Gastrocnemius medialis (tissue), 4 donors: Measurements from ENCODE around the gene GSTM4. TPM values are rescaled to one million over a fixed set of nuclear protein-coding genes. Genes with fewer than 3 reads are reported as not detected.

Experiments
- ATAC-seq, 2 donors: fragments of 150-250 bp; one replicate each; pipeline ENCODE4 v1.9.1; 2016
- DNase-seq, 2 donors: peaks; one replicate each; pipeline ENCODE4 v3.0.0-alpha.2; 2019
- H3K27ac ChIP-seq, 4 donors: fragments of 200-600 bp; sonication (generic); 1 replicate in 1 of 4; 2 replicates in 3 of 4; pipeline ENCODE4 v1.5.1; 2016 to 2018; ENCODE audit warnings: mild to moderate bottlenecking in 2 of 4, moderate library complexity in 1 of 4
- H3K27me3 ChIP-seq, 3 donors: fragments of 200-600 bp; sonication (generic) in 2 of 3; 1 replicate in 1 of 3; 2 replicates in 2 of 3; pipeline versions ENCODE4 v1.5.1 to v1.6.0; 2016 to 2019; ENCODE audit warnings: mild to moderate bottlenecking in 1 of 3, moderate library complexity in 1 of 3
- H3K36me3 ChIP-seq, 2 donors: fragments of 200-600 bp; sonication (generic) in 1 of 2; one replicate each; pipeline ENCODE4 v1.5.1; 2017 to 2018
- H3K4me1 ChIP-seq, 2 donors: fragments of 200-600 bp; sonication (generic) in 1 of 2; one replicate each; pipeline ENCODE4 v1.5.1; 2016 to 2017; ENCODE audit warnings: mild to moderate bottlenecking in 2 of 2
- H3K4me3 ChIP-seq, 4 donors: fragments of 200-600 bp; sonication (generic) in 3 of 4; 1 replicate in 1 of 4; 2 replicates in 3 of 4; pipeline ENCODE4 v1.5.1; 2016 to 2019; ENCODE audit warnings: mild to moderate bottlenecking in 2 of 4
- H3K9me3 ChIP-seq, 3 donors: fragments of 200-600 bp; sonication (generic) in 2 of 3; 1 replicate in 1 of 3; 2 replicates in 2 of 3; pipeline ENCODE4 v1.5.1; 2016 to 2019
- CTCF ChIP-seq, 5 experiments: fragments of 450-650 bp in 3 of 5; fragments of 200-600 bp in 2 of 5; sonication (generic) in 2 of 5; IDR thresholded peaks in 4 of 5; conservative IDR thresholded peaks in 1 of 5; 1 replicate in 4 of 5; 2 replicates in 1 of 5; pipeline ENCODE4 v1.5.1; 2016 to 2019; ENCODE audit warnings: antibody characterized with exemption in 5 of 5, mild to moderate bottlenecking in 3 of 5, moderate library complexity in 3 of 5
- POLR2A ChIP-seq, 2 donors: fragments of 450-650 bp; IDR thresholded peaks; one replicate each; pipeline ENCODE4 v1.6.1; 2017; ENCODE audit warnings: antibody characterized with exemption in 2 of 2, mild to moderate bottlenecking in 2 of 2, moderate library complexity in 2 of 2
- in situ Hi-C, 4 donors: fragments of 200-750 bp; cut with MboI; loops; one replicate each; pipeline versions ENCODE4 v1.15.0 to v1.8.0; 2017; ENCODE audit warnings: low sequenced_read_pairs in 4 of 4
- intact Hi-C: fragments of 100-400 bp; cut with DNase I; formaldehyde crosslinking; loops from one replicate; pipeline ENCODE4 v1.15.1; 2023; ENCODE audit warnings: low total_unique reads
- total RNA-seq, 4 donors: library from RNA; depleted of rRNA; stranded (reverse); fragments of >200 nt; gene quantifications; one replicate each; pipeline versions ENCODE4 v1.1.0 to v1.2.3, GENCODE V29; 2016

GSTM4 gene
- total RNA-seq, 4 donors from 2014 or later = 18.1 to 28.9 (median 25.0) TPM

- ATAC-seq (no peak), DNase-seq (no peak)
- peaks cover 0 to 9% of the 10 kb centered on the region in 2 donors for H3K36me3 ChIP-seq
- TF ChIP-seq CTCF (IDR thresholded peaks at IDR 0.05 in 4 of 5, conservative IDR thresholded peaks at IDR 0.05 in 1 of 5) = no peak
- no peak for TF ChIP-seq POLR2A (IDR thresholded peaks at IDR 0.05)
- intact Hi-C loops = no loop called here
- no peak overlapping the region for H3K27ac ChIP-seq
- in situ Hi-C loops = loop anchor here in 2 of 4 donors (5.0 to 10.0 kb wide), 2 partner anchors 137 to 350 kb away; partner anchors contain the start of gene AHCYL1 (in 1 of the 2)
- H3K27me3 ChIP-seq = no peaks in the 10 kb centered on the region
- H3K9me3 ChIP-seq = no peaks in the 10 kb centered on the region
- peaks cover 4 to 10% of the 10 kb centered on the region in 2 donors for H3K4me1 ChIP-seq
- no peak overlapping the region for H3K4me3 ChIP-seq
These were observed 20.8 kb upstream of the GSTM4 start for GRCh38 chr1:109634771-109635750.

- DNase-seq (no peak), ATAC-seq (no peak)
- Histone ChIP-seq H3K36me3 (peaks cover 0 to 7% of the 10 kb centered on the region in 2 donors), H3K9me3 (no peaks in the 10 kb centered on the region), H3K4me3 (no peak overlapping the region), H3K4me1 (peaks cover 4 to 10% of the 10 kb centered on the region in 2 donors), H3K27me3 (no peaks in the 10 kb centered on the region), H3K27ac (no peak overlapping the region)
- intact Hi-C loops (no loop called here), in situ Hi-C loops (loop anchor here in 2 of 4 donors (5.0 to 10.0 kb wide), 2 partner anchors 136 to 349 kb away; partner anchors contain the start of gene AHCYL1 (in 1 of the 2))
- TF ChIP-seq CTCF (IDR thresholded peaks at IDR 0.05 in 4 of 5, conservative IDR thresholded peaks at IDR 0.05 in 1 of 5) (no peak), POLR2A (IDR thresholded peaks at IDR 0.05) (no peak)
These were observed 20.1 kb upstream of the GSTM4 start for GRCh38 chr1:109635862-109636200.

- Histone ChIP-seq H3K4me3 (no peak overlapping the region), H3K27ac (no peak overlapping the region)
These were observed 19.5 kb upstream of the GSTM4 start for GRCh38 chr1:109636201-109636952.

More at GRCh38 chr1:109636201-109636952, 19.5 kb upstream of the GSTM4 start:
- intact Hi-C loops = no loop called here
- in situ Hi-C loops = loop anchor here in 2 of 4 donors (5.0 to 10.0 kb wide), 2 partner anchors 136 to 348 kb away; partner anchors contain the start of gene AHCYL1 (in 1 of the 2)
- ATAC-seq (no peak), DNase-seq (no peak)
- TF ChIP-seq POLR2A (IDR thresholded peaks at IDR 0.05) (no peak), CTCF (IDR thresholded peaks at IDR 0.05 in 4 of 5, conservative IDR thresholded peaks at IDR 0.05 in 1 of 5) (no peak)
- Histone ChIP-seq H3K4me1 (peaks cover 4 to 10% of the 10 kb centered on the region in 2 donors), H3K36me3 (peaks cover 0 to 2% of the 10 kb centered on the region in 2 donors), H3K9me3 (no peaks in the 10 kb centered on the region), H3K27me3 (no peaks in the 10 kb centered on the region)
